ENCODE measurements around the gene RSRC1. TPM values are rescaled to one million over a fixed set of nuclear protein-coding genes. Genes with fewer than 3 reads are reported as not detected.
"Not testable (repeated sequence)": the region's sequence is repeated elsewhere in the genome, so short reads cannot be mapped to it uniquely, and the experiment has no call there.

The RSRC1 gene
- total and polyA plus RNA-seq, 8 donors = 7.7 to 19.9 (median 10.2) TPM

DNA sequence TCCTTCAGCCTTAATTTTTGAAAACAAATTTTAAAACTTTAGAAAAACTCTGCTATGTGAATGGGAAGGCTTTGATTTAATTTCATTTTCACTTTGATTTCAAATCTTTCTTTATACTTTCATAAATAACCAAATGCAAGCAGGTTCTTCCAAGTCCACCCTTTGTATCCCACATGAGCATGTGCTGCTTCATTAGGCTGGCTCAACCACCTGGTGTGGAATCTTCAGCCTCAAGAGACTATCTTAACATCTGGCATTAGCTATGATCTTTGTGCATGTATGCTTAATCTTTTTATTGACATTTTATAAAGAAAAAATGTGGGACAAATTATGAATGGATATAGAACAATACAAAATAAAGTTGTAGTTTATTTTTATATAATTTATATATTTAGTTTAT lies 379.3 kb downstream of the RSRC1 start:
- intact Hi-C loops (cut with DNase I) = no loop called here
- FAIRE-seq (no peak), DNase-seq (no peak), ATAC-seq (no peak)
- TF ChIP-seq, protein P1, sequence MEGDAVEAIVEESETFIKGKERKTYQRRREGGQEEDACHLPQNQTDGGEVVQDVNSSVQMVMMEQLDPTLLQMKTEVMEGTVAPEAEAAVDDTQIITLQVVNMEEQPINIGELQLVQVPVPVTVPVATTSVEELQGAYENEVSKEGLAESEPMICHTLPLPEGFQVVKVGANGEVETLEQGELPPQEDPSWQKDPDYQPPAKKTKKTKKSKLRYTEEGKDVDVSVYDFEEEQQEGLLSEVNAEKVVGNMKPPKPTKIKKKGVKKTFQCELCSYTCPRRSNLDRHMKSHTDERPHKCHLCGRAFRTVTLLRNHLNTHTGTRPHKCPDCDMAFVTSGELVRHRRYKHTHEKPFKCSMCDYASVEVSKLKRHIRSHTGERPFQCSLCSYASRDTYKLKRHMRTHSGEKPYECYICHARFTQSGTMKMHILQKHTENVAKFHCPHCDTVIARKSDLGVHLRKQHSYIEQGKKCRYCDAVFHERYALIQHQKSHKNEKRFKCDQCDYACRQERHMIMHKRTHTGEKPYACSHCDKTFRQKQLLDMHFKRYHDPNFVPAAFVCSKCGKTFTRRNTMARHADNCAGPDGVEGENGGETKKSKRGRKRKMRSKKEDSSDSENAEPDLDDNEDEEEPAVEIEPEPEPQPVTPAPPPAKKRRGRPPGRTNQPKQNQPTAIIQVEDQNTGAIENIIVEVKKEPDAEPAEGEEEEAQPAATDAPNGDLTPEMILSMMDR (IDR thresholded peaks at IDR 0.05) = no peak
- no peaks in the 10 kb centered on the region for H3K36me3 ChIP-seq
- no peaks in the 10 kb centered on the region for H3K9me3 ChIP-seq
- no peak overlapping the region for H3K27ac ChIP-seq
- no peak overlapping the region for H3K4me3 ChIP-seq
- no peaks in the 10 kb centered on the region for H3K27me3 ChIP-seq
- H3K4me1 ChIP-seq = no peaks in the 10 kb centered on the region

DNA sequence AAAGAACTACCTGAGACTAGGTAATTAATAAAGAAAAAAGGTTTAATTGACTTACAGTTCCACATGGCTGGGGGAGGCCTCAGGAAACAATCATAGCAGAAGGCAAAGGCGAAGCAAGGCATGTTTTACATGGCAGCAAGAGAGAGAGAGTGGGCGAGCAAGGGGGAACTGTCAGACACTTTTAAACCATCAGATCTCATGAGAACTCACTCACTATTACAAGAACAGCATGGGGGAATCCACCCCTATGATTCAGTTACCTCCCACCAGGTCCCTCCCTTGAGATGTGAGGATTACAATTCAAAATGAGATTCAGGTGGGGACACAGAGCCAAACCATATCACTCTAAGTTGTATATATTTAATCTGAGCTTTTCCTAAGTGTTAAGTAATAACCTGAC lies 382.1 kb downstream of the RSRC1 start:
- TF ChIP-seq, protein P1 (IDR thresholded peaks at IDR 0.05) = no peak
- Histone ChIP-seq H3K4me3 (no peak overlapping the region), H3K9me3 (no peaks in the 10 kb centered on the region), H3K27me3 (no peaks in the 10 kb centered on the region), H3K4me1 (no peaks in the 10 kb centered on the region), H3K27ac (no peak overlapping the region), H3K36me3 (no peaks in the 10 kb centered on the region)
- FAIRE-seq (no peak), ATAC-seq (no peak), DNase-seq (no peak)
- 99 to 100% methylated on average over 2 of the region's 2 CpGs for WGBS, 2 donors
- intact Hi-C loops (cut with DNase I) = no loop called here

DNA sequence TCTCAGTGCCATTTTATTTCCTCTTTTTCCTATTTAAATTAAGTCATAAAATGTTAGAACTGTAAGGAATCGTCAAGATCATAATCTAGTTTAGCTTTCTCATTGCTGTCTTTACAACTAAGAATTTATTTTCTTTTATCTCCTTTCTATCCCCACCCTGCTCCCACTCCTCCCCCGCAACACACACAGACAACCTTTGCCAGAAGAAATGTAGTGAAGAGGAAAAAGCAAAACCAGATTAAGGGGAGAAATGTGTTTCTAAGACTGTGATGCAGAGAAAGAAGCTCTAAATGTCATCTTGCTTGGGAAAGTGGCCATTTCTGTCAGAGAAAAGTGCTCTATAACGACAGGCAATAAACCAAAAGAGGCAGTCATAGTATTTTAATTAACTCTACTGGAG lies 382.8 kb downstream of the RSRC1 start:
- Histone ChIP-seq H3K4me1 (no peaks in the 10 kb centered on the region), H3K36me3 (no peaks in the 10 kb centered on the region), H3K27ac (no peak overlapping the region), H3K4me3 (no peak overlapping the region), H3K27me3 (no peaks in the 10 kb centered on the region), H3K9me3 (no peaks in the 10 kb centered on the region)
- DNase-seq (no peak), ATAC-seq (no peak), FAIRE-seq (no peak)
- 77 to 90% methylated on average over 3 of the region's 3 CpGs for WGBS, 2 donors
- intact Hi-C loops (cut with DNase I) = no loop called here
- TF ChIP-seq, protein P1 (IDR thresholded peaks at IDR 0.05) = no peak

DNA sequence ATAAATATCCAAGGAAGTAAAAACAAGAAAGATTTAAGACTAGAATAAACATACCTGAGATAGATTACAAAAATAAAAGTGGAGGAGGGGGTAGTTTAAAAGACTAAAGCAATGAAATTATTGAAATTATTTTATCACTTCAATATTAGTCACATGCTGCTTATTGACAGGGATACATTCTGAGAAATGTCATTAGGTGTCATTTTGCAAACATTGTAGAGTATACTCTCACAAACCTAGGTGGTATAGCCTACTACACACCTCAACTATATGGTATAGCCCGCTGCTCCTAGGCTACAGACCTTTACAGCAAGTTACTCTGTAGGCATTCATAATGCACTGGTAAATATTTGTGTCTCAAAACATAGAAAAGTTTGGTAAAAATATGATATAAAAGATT lies 384.0 kb downstream of the RSRC1 start:
- Histone ChIP-seq H3K27me3 (no peaks in the 10 kb centered on the region), H3K4me3 (no peak overlapping the region), H3K9me3 (no peaks in the 10 kb centered on the region), H3K4me1 (no peaks in the 10 kb centered on the region), H3K27ac (no peak overlapping the region), H3K36me3 (no peaks in the 10 kb centered on the region)
- intact Hi-C loops (cut with DNase I) = no loop called here
- TF ChIP-seq, protein P1 (IDR thresholded peaks at IDR 0.05) = no peak
- DNase-seq (no peak), FAIRE-seq (no peak), ATAC-seq (no peak)
- WGBS, 2 donors = 97 to 100% methylated on average over 1 of the region's 1 CpG

DNA sequence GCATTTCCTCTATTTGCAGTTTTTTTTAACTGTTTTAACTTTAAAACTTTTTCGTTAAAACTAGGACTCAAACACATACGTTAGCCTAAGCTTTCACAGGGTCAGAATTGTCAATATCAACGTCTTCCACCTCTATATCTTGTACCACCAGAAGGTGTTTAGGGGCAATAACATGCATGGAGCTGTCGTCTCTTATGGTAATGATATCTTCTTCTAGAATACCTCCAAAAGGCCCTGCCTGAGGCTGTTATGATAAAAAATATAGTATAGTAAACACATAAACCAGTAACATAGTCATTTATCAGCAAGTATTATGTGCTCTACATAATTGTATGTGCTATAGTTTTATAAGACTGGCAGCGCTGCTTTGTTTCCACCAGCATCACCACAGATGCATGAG lies 384.8 kb downstream of the RSRC1 start:
- no peaks in the 10 kb centered on the region for H3K4me1 ChIP-seq
- TF ChIP-seq, protein P1 (IDR thresholded peaks at IDR 0.05) = no peak
- H3K27ac ChIP-seq = no peak overlapping the region
- 52 to 88% methylated on average over 5 of the region's 5 CpGs for WGBS, 2 donors
- H3K27me3 ChIP-seq = no peaks in the 10 kb centered on the region
- DNase-seq (no peak), ATAC-seq (no peak), FAIRE-seq (no peak)
- intact Hi-C loops (cut with DNase I) = no loop called here
- no peaks in the 10 kb centered on the region for H3K36me3 ChIP-seq
- H3K9me3 ChIP-seq = no peaks in the 10 kb centered on the region
- no peak overlapping the region for H3K4me3 ChIP-seq

DNA sequence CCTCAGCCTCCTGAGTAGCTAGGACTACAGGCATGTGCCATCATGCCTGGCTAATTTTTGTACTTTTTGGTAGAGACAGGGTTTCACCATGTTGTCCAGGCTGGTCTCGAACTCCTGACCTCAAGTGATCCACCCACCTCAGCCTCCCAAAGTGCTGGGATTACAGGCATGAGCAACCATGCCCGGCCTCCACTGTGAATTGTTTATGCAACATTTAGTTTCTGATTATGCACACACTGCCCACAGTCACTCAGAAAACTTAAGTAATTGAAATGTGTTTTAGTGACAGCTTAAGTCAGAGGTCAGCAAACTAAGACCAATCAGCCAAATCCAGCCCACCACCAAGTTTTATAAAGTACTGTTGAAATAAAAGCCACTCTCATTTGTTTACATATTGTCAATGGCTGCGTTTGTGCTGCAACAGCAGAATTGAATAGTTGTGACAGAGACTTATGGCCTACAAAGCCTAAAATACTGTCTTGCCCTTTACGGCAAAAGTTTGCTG lies 385.6 kb downstream of the RSRC1 start:
- H3K27ac ChIP-seq; intact Hi-C loops (cut with DNase I); H3K4me3 ChIP-seq; FAIRE-seq; H3K27me3 ChIP-seq; H3K36me3 ChIP-seq; DNase-seq; H3K9me3 ChIP-seq; H3K4me1 ChIP-seq; ATAC-seq: not testable (repeated sequence)
- 86% methylated on average over 4 of the region's 4 CpGs for WGBS, 2 donors
